T-helper 1 cell (primary cell): ENCODE measurements around the gene CCNE1.
"Not testable (repeated sequence)": the region's sequence is repeated elsewhere in the genome, so short reads cannot be mapped to it uniquely, and the experiment has no call there.

ENCODE experiments used
- DNase-seq, 5 donors: peaks; one replicate each; pipeline ENCODE4 v3.0.0-alpha.2; 2012 to 2020

The CCNE1 gene

GRCh38 chr19:29789007-29789406, 22.8 kb upstream of the CCNE1 start:
- DNase-seq, result no peak

- DNase-seq, result no peak
These were observed 18.6 kb upstream of the CCNE1 start for GRCh38 chr19:29793116-29793727.

GRCh38 chr19:29794490-29794889, 17.3 kb upstream of the CCNE1 start:
- DNase-seq, result not testable (repeated sequence)

GRCh38 chr19:29795461-29796172, 16.2 kb upstream of the CCNE1 start:
- DNase-seq, result no peak

- no peak for DNase-seq
These were observed 15.6 kb upstream of the CCNE1 start for GRCh38 chr19:29796173-29796573.

- no peak for DNase-seq
These were observed 12.9 kb upstream of the CCNE1 start for GRCh38 chr19:29798774-29799497.

- DNase-seq, result no peak
These were observed 11.5 kb upstream of the CCNE1 start for GRCh38 chr19:29800100-29800825.

- not testable (repeated sequence) for DNase-seq
These were observed 7.8 kb upstream of the CCNE1 start for GRCh38 chr19:29803951-29804350.

GRCh38 chr19:29804493-29804892, 7.3 kb upstream of the CCNE1 start:
- DNase-seq, result peak in 1 of 5 donors; percentile 60

GRCh38 chr19:29805031-29805965, 6.5 kb upstream of the CCNE1 start:
- no peak for DNase-seq

- DNase-seq, result no peak
These were observed 5.5 kb upstream of the CCNE1 start for GRCh38 chr19:29806098-29806866.

- no peak for DNase-seq
These were observed 4.6 kb upstream of the CCNE1 start for GRCh38 chr19:29807178-29807577.

- no peak for DNase-seq
These were observed 3.9 kb upstream of the CCNE1 start for GRCh38 chr19:29807870-29808405.

- DNase-seq, result no peak
These were observed 1.8 kb upstream of the CCNE1 start for GRCh38 chr19:29809795-29810503.

GRCh38 chr19:29810504-29810871, 1.3 kb upstream of the CCNE1 start:
- DNase-seq, result no peak

- peak in 2 of 5 donors; percentile 15 to 24 for DNase-seq
These were observed 489 bp downstream of the CCNE1 start for GRCh38 chr19:29812080-29812880.

- no peak for DNase-seq
These were observed 1.1 kb downstream of the CCNE1 start for GRCh38 chr19:29812881-29813275.

GRCh38 chr19:29813642-29814041, 1.9 kb downstream of the CCNE1 start:
- DNase-seq, result no peak

- peak in 1 of 5 donors; percentile 55 for DNase-seq
These were observed 3.4 kb downstream of the CCNE1 start for GRCh38 chr19:29815231-29815630.
